Liver (tissue), 9 donors: ENCODE measurements around the gene MPPED2. TPM values are rescaled to one million over a fixed set of nuclear protein-coding genes. Genes with fewer than 3 reads are reported as not detected.

Experiments used
- DNase-seq: peaks from one replicate; pipeline ENCODE4 v3.0.0-alpha.2; 2017; ENCODE audit warnings: low spot score
- H3K27ac ChIP-seq, 2 donors: one replicate each; pipeline ENCODE4 v1.7.0; 2013; ENCODE audit warnings: inconsistent platforms in 2 of 2, low read length in 2 of 2, control low read depth in 1 of 2, low read depth in 1 of 2, mild to moderate bottlenecking in 1 of 2
- H3K27me3 ChIP-seq, 4 donors: one replicate each; pipeline versions ENCODE4 v1.6.1 to v1.7.0; 2013; ENCODE audit warnings: low read length in 3 of 4, inconsistent platforms in 1 of 4, mild to moderate bottlenecking in 1 of 4, moderate library complexity in 1 of 4; ENCODE audit not compliant: control insufficient read depth in 4 of 4, insufficient read depth in 4 of 4
- H3K36me3 ChIP-seq, 4 donors: one replicate each; pipeline versions ENCODE4 v1.6.1 to v1.7.0; 2013; ENCODE audit warnings: low read length in 3 of 4, mild to moderate bottlenecking in 3 of 4, low read depth in 1 of 4, moderate library complexity in 1 of 4; ENCODE audit not compliant: control insufficient read depth in 4 of 4, insufficient read depth in 3 of 4
- H3K4me1 ChIP-seq, 4 donors: one replicate each; pipeline versions ENCODE4 v1.6.1 to v1.7.0; 2013; ENCODE audit warnings: low read length in 3 of 4, mild to moderate bottlenecking in 3 of 4, moderate library complexity in 1 of 4; ENCODE audit not compliant: control insufficient read depth in 4 of 4, insufficient read depth in 4 of 4
- H3K4me3 ChIP-seq, 3 donors: one replicate each; pipeline versions ENCODE4 v1.6.1 to v1.7.0; 2013; ENCODE audit warnings: low read length in 3 of 3, control low read depth in 1 of 3, low read depth in 1 of 3, mild to moderate bottlenecking in 1 of 3
- H3K9ac ChIP-seq, 2 donors: one replicate each; pipeline ENCODE4 v1.7.0; 2013; ENCODE audit warnings: low read length in 2 of 2, mild to moderate bottlenecking in 2 of 2, moderate library complexity in 2 of 2, control low read depth in 1 of 2, low read depth in 1 of 2
- H3K9me3 ChIP-seq, 4 donors: one replicate each; pipeline versions ENCODE4 v1.6.1 to v1.7.0; 2013; ENCODE audit warnings: low read length in 3 of 4; ENCODE audit not compliant: control insufficient read depth in 4 of 4
- ATF3 ChIP-seq: IDR thresholded peaks from 2 replicates; pipeline ENCODE4 v1.6.1; 2016; ENCODE audit warnings: antibody characterized with exemption
- CTCF ChIP-seq: fragments of 150-350 bp; IDR thresholded peaks from 2 replicates; pipeline ENCODE4 v1.5.1; 2017; ENCODE audit warnings: improper control_type of control experiment, low read depth, low read length; ENCODE audit not compliant: missing input control
- FOXA1 ChIP-seq: IDR thresholded peaks from 2 replicates; pipeline ENCODE4 v1.6.1; 2016; ENCODE audit warnings: antibody characterized with exemption
- FOXA2 ChIP-seq: IDR thresholded peaks from 2 replicates; pipeline ENCODE4 v1.6.1; 2016; ENCODE audit warnings: antibody characterized with exemption
- GABPA ChIP-seq, 2 donors: IDR thresholded peaks in 1 of 2; conservative IDR thresholded peaks in 1 of 2; 2 replicates each; pipeline ENCODE4 v1.6.1; 2016; ENCODE audit warnings: antibody characterized with exemption in 2 of 2, mild to moderate bottlenecking in 1 of 2, moderate library complexity in 1 of 2
- HNF4A ChIP-seq, 2 donors: conservative IDR thresholded peaks; 2 replicates each; pipeline ENCODE4 v1.6.1; 2016; ENCODE audit warnings: antibody characterized with exemption in 2 of 2, mild to moderate bottlenecking in 2 of 2
- HNF4G ChIP-seq: IDR thresholded peaks from 2 replicates; pipeline ENCODE4 v1.6.1; 2016; ENCODE audit warnings: antibody characterized with exemption
- JUND ChIP-seq, 2 donors: IDR thresholded peaks; 2 replicates each; pipeline ENCODE4 v1.6.1; 2016; ENCODE audit warnings: antibody characterized with exemption in 2 of 2
- NR2F2 ChIP-seq: IDR thresholded peaks from 2 replicates; pipeline ENCODE4 v1.6.1; 2016; ENCODE audit warnings: antibody characterized with exemption
- RAD21 ChIP-seq, 2 donors: IDR thresholded peaks; 2 replicates each; pipeline ENCODE4 v1.6.1; 2016; ENCODE audit warnings: antibody characterized with exemption in 2 of 2, mild to moderate bottlenecking in 2 of 2
- TAF1 ChIP-seq: conservative IDR thresholded peaks from 2 replicates; pipeline ENCODE4 v1.6.1; 2016; ENCODE audit warnings: antibody characterized with exemption, mild to moderate bottlenecking
- YY1 ChIP-seq: IDR thresholded peaks from 2 replicates; pipeline ENCODE4 v1.6.1; 2016; ENCODE audit warnings: antibody characterized with exemption, mild to moderate bottlenecking
- ZBTB33 ChIP-seq: IDR thresholded peaks from 2 replicates; pipeline ENCODE4 v1.6.1; 2016; ENCODE audit warnings: antibody characterized with exemption
- WGBS: extraction: QIAGEN DNeasy Blood & Tissue Kit; methylation state at CpG from one replicate; pipeline ENCODE4 v1.1.7; 2013; 5-methylcytosine and 5-hydroxymethylcytosine counted together
- polyA plus RNA-seq, 2 donors: library from polyadenylated mRNA; stranded (reverse) in 1 of 2; unstranded in 1 of 2; fragments of 200-250 nt in 1 of 2; fragments of >200 nt in 1 of 2; fragmentation: Nextera tagmentation in 1 of 2; extraction: Ambion mirVana in 1 of 2; gene quantifications; one replicate each; pipeline versions ENCODE4 v1.2.1 to v1.2.3, GENCODE V29; 2013 to 2015
- total RNA-seq, 2 donors: library from RNA; depleted of rRNA; stranded (reverse); fragments of >200 nt; gene quantifications; one replicate each; pipeline ENCODE4 v1.2.3, GENCODE V29; 2014
- TF ChIP-seq, protein P1 (sequence below): IDR thresholded peaks from 2 replicates; pipeline ENCODE4 v1.6.1; 2016; ENCODE audit warnings: antibody characterized with exemption
- TF ChIP-seq, protein P2 (sequence below): IDR thresholded peaks from 2 replicates; pipeline ENCODE4 v1.6.1; 2016; ENCODE audit warnings: antibody characterized with exemption, mild to moderate bottlenecking
- donor health status: healthy.
- donor health status: healthy.
- donor health status: healthy.
- donor health status: healthy.
- donor health status: healthy.

The MPPED2 gene
- total and polyA plus RNA-seq, 4 donors: 0.22 to 1.6 (median 0.47) TPM

- Histone ChIP-seq H3K27ac (no peak overlapping the region), H3K36me3 (no peaks in the 10 kb centered on the region), H3K9ac (no peak overlapping the region), H3K9me3 (no peaks in the 10 kb centered on the region), H3K4me1 (no peaks in the 10 kb centered on the region), H3K27me3 (no peaks in the 10 kb centered on the region), H3K4me3 (no peak overlapping the region)
- DNase-seq: no peak
- WGBS: 43% methylated on average over 2 of the region's 2 CpGs
- TF ChIP-seq GABPA (IDR thresholded peaks at IDR 0.05 in 1 of 2, conservative IDR thresholded peaks at IDR 0.05 in 1 of 2) (no peak), TAF1 (no peak), RAD21 (IDR thresholded peaks at IDR 0.05) (no peak), YY1 (no peak)
These were observed 141.1 kb downstream of the MPPED2 start for GRCh38 chr11:30445056-30445455.

GRCh38 chr11:30440510-30440909 lies 145.6 kb downstream of the MPPED2 start:
- Histone ChIP-seq H3K4me1 (no peaks in the 10 kb centered on the region), H3K36me3 (no peaks in the 10 kb centered on the region), H3K9ac (no peak overlapping the region), H3K27me3 (no peaks in the 10 kb centered on the region), H3K9me3 (no peaks in the 10 kb centered on the region), H3K27ac (no peak overlapping the region), H3K4me3 (no peak overlapping the region)
- DNase-seq: no peak
- 87% methylated on average over 4 of the region's 4 CpGs for whole genome bisulfite sequencing
- TF ChIP-seq ATF3 (no peak), ZBTB33 (no peak), HNF4G (no peak), JUND (IDR thresholded peaks at IDR 0.05) (no peak), RAD21 (IDR thresholded peaks at IDR 0.05) (no peak), HNF4A (conservative IDR thresholded peaks at IDR 0.05) (no peak), FOXA2 (no peak), NR2F2 (no peak), FOXA1 (no peak), TAF1 (no peak), CTCF (no peak)
- TF ChIP-seq, protein P1, sequence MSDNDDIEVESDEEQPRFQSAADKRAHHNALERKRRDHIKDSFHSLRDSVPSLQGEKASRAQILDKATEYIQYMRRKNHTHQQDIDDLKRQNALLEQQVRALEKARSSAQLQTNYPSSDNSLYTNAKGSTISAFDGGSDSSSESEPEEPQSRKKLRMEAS: no peak
- TF ChIP-seq, protein P2, sequence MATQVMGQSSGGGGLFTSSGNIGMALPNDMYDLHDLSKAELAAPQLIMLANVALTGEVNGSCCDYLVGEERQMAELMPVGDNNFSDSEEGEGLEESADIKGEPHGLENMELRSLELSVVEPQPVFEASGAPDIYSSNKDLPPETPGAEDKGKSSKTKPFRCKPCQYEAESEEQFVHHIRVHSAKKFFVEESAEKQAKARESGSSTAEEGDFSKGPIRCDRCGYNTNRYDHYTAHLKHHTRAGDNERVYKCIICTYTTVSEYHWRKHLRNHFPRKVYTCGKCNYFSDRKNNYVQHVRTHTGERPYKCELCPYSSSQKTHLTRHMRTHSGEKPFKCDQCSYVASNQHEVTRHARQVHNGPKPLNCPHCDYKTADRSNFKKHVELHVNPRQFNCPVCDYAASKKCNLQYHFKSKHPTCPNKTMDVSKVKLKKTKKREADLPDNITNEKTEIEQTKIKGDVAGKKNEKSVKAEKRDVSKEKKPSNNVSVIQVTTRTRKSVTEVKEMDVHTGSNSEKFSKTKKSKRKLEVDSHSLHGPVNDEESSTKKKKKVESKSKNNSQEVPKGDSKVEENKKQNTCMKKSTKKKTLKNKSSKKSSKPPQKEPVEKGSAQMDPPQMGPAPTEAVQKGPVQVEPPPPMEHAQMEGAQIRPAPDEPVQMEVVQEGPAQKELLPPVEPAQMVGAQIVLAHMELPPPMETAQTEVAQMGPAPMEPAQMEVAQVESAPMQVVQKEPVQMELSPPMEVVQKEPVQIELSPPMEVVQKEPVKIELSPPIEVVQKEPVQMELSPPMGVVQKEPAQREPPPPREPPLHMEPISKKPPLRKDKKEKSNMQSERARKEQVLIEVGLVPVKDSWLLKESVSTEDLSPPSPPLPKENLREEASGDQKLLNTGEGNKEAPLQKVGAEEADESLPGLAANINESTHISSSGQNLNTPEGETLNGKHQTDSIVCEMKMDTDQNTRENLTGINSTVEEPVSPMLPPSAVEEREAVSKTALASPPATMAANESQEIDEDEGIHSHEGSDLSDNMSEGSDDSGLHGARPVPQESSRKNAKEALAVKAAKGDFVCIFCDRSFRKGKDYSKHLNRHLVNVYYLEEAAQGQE: no peak
